ENCODE measurements around the gene RCAN1. TPM values are rescaled to one million over a fixed set of nuclear protein-coding genes. Genes with fewer than 3 reads are reported as not detected.

Gene RCAN1
- total RNA-seq, 1 experiment from 2014 or later = 9.7 TPM

DNA sequence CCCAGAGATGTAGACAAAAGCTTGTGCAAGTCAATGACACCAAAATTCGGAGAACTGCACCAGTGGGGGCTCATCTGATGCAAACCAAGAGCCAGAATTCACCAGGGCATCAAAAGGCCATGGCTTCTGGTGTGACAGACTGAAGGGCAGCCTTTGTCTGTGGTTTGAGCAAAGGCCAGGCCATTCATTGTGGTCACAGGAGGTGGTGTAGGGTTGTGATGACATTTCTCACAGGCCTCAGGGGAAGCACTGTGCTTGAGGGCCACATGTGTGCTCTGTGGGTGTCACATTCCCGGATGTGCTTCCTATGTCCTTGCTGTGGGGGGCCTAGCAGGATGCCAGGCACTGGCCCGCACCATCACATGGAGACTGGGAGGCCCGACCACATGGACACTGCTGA lies 80.4 kb downstream of the RCAN1 start:
- ATAC-seq (no peak), DNase-seq (ENCODE audit: low read depth, low spot score) (no peak)
- H3K4me3 ChIP-seq (replicated peaks in 1 of 2; ENCODE audit: low read depth in 1 of 2, low read length in 2 of 2) = no peak overlapping the region
- TF ChIP-seq FOSL1 (IDR thresholded peaks at IDR 0.05; ENCODE audit: low read depth) (no peak), EZH2phosphoT487 (IDR thresholded peaks at IDR 0.05; ENCODE audit: borderline replicate concordance) (no peak), ZFX (IDR thresholded peaks at IDR 0.05) (no peak), EGR1 (IDR thresholded peaks at IDR 0.05; ENCODE audit: low read depth) (no peak), JUND (IDR thresholded peaks at IDR 0.05) (no peak), SP1 (IDR thresholded peaks at IDR 0.05; ENCODE audit: low read depth) (no peak), TCF7L2 (IDR thresholded peaks at IDR 0.05; ENCODE audit: borderline replicate concordance, extremely low read depth, insufficient read depth, insufficient read length) (no peak), ELF1 (IDR thresholded peaks at IDR 0.05; ENCODE audit: borderline replicate concordance, low read depth) (no peak), SRF (IDR thresholded peaks at IDR 0.05; ENCODE audit: low read depth) (no peak), CEBPB (IDR thresholded peaks at IDR 0.05; ENCODE audit: low read depth) (no peak), YY1 (IDR thresholded peaks at IDR 0.05; ENCODE audit: extremely low read depth, insufficient replicate concordance, low read depth, low read length) (no peak), POLR2AphosphoS5 (IDR thresholded peaks at IDR 0.05; ENCODE audit: low read depth, low read length) (no peak)
- TF ChIP-seq, protein P1, sequence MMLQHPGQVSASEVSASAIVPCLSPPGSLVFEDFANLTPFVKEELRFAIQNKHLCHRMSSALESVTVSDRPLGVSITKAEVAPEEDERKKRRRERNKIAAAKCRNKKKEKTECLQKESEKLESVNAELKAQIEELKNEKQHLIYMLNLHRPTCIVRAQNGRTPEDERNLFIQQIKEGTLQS (IDR thresholded peaks at IDR 0.05) = no peak
- TF ChIP-seq, protein P2, sequence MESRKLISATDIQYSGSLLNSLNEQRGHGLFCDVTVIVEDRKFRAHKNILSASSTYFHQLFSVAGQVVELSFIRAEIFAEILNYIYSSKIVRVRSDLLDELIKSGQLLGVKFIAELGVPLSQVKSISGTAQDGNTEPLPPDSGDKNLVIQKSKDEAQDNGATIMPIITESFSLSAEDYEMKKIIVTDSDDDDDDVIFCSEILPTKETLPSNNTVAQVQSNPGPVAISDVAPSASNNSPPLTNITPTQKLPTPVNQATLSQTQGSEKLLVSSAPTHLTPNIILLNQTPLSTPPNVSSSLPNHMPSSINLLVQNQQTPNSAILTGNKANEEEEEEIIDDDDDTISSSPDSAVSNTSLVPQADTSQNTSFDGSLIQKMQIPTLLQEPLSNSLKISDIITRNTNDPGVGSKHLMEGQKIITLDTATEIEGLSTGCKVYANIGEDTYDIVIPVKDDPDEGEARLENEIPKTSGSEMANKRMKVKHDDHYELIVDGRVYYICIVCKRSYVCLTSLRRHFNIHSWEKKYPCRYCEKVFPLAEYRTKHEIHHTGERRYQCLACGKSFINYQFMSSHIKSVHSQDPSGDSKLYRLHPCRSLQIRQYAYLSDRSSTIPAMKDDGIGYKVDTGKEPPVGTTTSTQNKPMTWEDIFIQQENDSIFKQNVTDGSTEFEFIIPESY (IDR thresholded peaks at IDR 0.05; ENCODE audit: extremely low read depth, insufficient replicate concordance, low read length) = no peak
- no peaks in the 10 kb centered on the region for H3K9me2 ChIP-seq (ENCODE audit: insufficient read depth)
- H3K27me3 ChIP-seq (ENCODE audit: insufficient read depth, low read length) = no peaks in the 10 kb centered on the region
- H3K9me3 ChIP-seq (ENCODE audit: control insufficient read depth in 1 of 2, insufficient read depth in 1 of 2, low read depth in 1 of 2, low read length in 2 of 2) = no peaks in the 10 kb centered on the region
- intact Hi-C loops (cut with micrococcal nuclease) = no loop called here
- POLR2A ChIA-PET = no interaction called here
- H3K36me3 ChIP-seq (ENCODE audit: control insufficient read depth in 1 of 2, insufficient read depth in 2 of 2, low read length in 2 of 2) = no peaks in the 10 kb centered on the region
- H2AFZ ChIP-seq (ENCODE audit: low read depth, low read length, poor library complexity, severe bottlenecking) = no peak overlapping the region
- no TSS peak for BruUV-seq (replicated peaks)
- RAD21 ChIA-PET (ENCODE audit: low non-redundant PET in 1 of 2, low total read pairs in 2 of 2, uncharacterized antibody in 2 of 2, unreplicated experiment in 2 of 2) = no interaction called here
- H3K4me1 ChIP-seq (ENCODE audit: control insufficient read depth in 1 of 2, insufficient read depth in 2 of 2, low read length in 2 of 2) = peaks cover 0 to 16% of the 10 kb centered on the region in 2 experiments; a peak in 2 of 4 replicates
- H3K4me2 ChIP-seq (ENCODE audit: low read length) = no peak overlapping the region
- no peaks in the 10 kb centered on the region for H3K79me2 ChIP-seq (ENCODE audit: insufficient read depth, low read length)
- no peak overlapping the region for H3K27ac ChIP-seq (ENCODE audit: low read depth, low read length)
- H4K20me1 ChIP-seq (ENCODE audit: insufficient read depth) = no peaks in the 10 kb centered on the region
- no peak overlapping the region for H3K9ac ChIP-seq (ENCODE audit: low read length)
- CTCF ChIA-PET = interaction anchor here (0.9 kb wide), 1 partner anchor 9 kb away, joined by 3 read pairs; no protein-coding TSS in a partner anchor
